GM18502 (cell line): ENCODE measurements around the gene SCT.

Source experiments
- ATAC-seq: cut with Tn5 transposase; IDR thresholded peaks from one replicate; pipeline ENCODE4 v1.9.1; 2021; ENCODE audit warnings: mild to moderate bottlenecking; ENCODE audit not compliant: unreplicated experiment, poor library complexity

The SCT gene

GRCh38 chr11:645536-645935, 18.6 kb upstream of the SCT start:
- ATAC-seq: no peak

- ATAC-seq: no peak
Measured at GRCh38 chr11:643849-644738, 17.1 kb upstream of the SCT start.

- no peak for ATAC-seq
Measured at GRCh38 chr11:643366-643765, 16.4 kb upstream of the SCT start.

- no peak for ATAC-seq
Measured at GRCh38 chr11:641806-642370, 14.9 kb upstream of the SCT start.

- ATAC-seq: no peak
Measured at GRCh38 chr11:640021-640706, 13.2 kb upstream of the SCT start.

GRCh38 chr11:639332-639955, 12.5 kb upstream of the SCT start:
- ATAC-seq: no peak

- ATAC-seq: no peak
Measured at GRCh38 chr11:638631-639331, 11.8 kb upstream of the SCT start.

- ATAC-seq: no peak
Measured at GRCh38 chr11:637593-638521, 10.9 kb upstream of the SCT start.

- no peak for ATAC-seq
Measured at GRCh38 chr11:637333-637592, 10.3 kb upstream of the SCT start.

GRCh38 chr11:636511-637332, 9.7 kb upstream of the SCT start, which contains the start of gene DRD4:
DRD4 (plus strand) TSS chr11:637269; CDS start chr11:637305, 36 bp downstream.
- ATAC-seq: no peak

GRCh38 chr11:635945-636510, 9.0 kb upstream of the SCT start:
- no peak for ATAC-seq

- ATAC-seq: no peak
Measured at GRCh38 chr11:630871-631270, 3.9 kb upstream of the SCT start.

GRCh38 chr11:629237-629583, 2.2 kb upstream of the SCT start:
- ATAC-seq: no peak

GRCh38 chr11:628056-628455, 1.1 kb upstream of the SCT start:
- ATAC-seq: no peak

GRCh38 chr11:627308-627576, 261 bp upstream of the SCT start:
- no peak for ATAC-seq

- ATAC-seq: no peak
Measured at GRCh38 chr11:625636-626268, 1.2 kb downstream of the SCT start.

GRCh38 chr11:624705-625635, 2.0 kb downstream of the SCT start, which contains the start of gene CDHR5:
CDHR5 (minus strand) TSS chr11:624955; CDS start chr11:624902, 53 bp downstream.
- no peak for ATAC-seq
